ENCODE data around the gene RALGAPA1. TPM values are rescaled to one million over a fixed set of nuclear protein-coding genes. Genes with fewer than 3 reads are reported as not detected.
A peak's percentile ranks its signal among the peaks of the same experiment; 100 is the strongest.
"Not testable (repeated sequence)": the region's sequence is repeated elsewhere in the genome, so short reads cannot be mapped to it uniquely, and the experiment has no call there.

Gene RALGAPA1
- polyA plus RNA-seq (2012; rRNA removed), result 3.6 and 4.4 TPM in 2 replicates
- 3.9 and 4.1 TPM in 2 replicates for polyA plus RNA-seq (2012; cell fraction: cytosol; rRNA removed)
- 8.0 and 15.5 TPM in 2 replicates for polyA plus RNA-seq (2012; cell fraction: nucleus; rRNA removed)

DNA sequence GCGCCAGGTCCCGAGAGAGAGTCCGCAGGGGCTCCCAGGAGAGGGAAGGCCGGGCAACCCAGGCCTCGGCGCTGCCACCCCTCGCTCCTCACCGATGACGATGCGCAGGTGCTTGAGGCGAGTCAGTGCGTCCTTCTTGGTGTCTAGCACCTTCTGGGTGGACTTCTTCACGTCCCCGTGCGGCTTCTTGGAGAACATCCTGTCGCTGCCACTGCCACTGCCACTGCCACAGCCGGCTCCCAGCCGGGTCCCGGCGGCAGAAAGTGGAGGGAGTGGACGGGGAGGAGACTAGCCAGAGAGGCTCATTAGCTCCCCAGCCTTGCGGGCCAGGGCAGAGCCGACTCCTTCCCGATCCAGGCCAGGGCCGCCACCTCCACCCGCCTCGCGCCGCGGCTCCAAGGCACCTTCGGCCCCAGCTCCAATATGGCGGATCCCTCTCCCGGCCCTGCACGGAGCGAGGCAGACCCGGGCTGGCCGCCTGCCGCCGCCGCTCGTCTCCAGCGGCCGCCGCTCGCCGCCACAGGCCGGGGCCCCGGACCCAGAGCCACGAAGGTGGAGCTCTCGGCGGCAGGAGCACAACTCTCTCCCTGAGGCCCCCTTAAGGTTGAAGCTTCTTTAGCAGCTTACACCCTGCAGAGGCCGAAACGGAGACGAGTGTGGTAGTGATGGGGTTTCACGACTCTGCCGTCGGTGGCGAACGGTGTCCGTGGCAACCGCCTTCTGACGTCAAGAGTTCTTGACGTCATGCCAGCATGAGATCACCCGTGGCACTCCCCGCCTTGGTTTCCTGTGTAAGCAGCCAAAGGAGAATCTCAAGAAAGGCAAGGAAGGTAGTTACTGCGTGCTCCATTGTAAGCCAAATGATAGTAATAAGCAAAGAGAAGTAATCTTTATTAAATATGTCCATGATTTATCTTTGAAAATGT is at the start of gene RALGAPA1:
RALGAPA1 (minus strand) TSS at position 658 of the 926 bp plus-strand sequence; CDS start at position 198, 460 bp downstream.
- Histone ChIP-seq H3K27ac (ENCODE audit: low read depth in 2 of 2, low read length in 1 of 2) (peak within 1 kb of the TSS; percentile 72 to 79), H3K4me3 (ENCODE audit: low read depth in 2 of 2, low read length in 1 of 2) (peak within 1 kb of the TSS; percentile 70 to 98), H3K4me2 (peak within 1 kb of the TSS; percentile 76), H2AFZ (ENCODE audit: low read depth) (peak within 1 kb of the TSS; percentile 92), H3F3A (replicated peaks; ENCODE audit: insufficient read depth) (peaks cover 15% of the 10 kb centered on the region), H3K79me2 (ENCODE audit: insufficient read depth) (peaks cover 39% of the 10 kb centered on the region), H3K9ac (peak within 1 kb of the TSS; percentile 77)
- DNase-seq, result peak; percentile 92
- WGBS (ENCODE audit: low lambda C conversion rate), result under 1% methylated on average over 28 of the region's 66 CpGs
- H3K4me1 ChIP-seq (ENCODE audit: control insufficient read depth in 1 of 2, insufficient read depth in 2 of 2, low read depth in 1 of 2, low read length in 1 of 2); H3K9me3 ChIP-seq; H4K20me1 ChIP-seq (ENCODE audit: insufficient read depth); H3K27me3 ChIP-seq (ENCODE audit: insufficient read depth); H3K36me3 ChIP-seq (replicated peaks in 1 of 2; ENCODE audit: control insufficient read depth in 1 of 2, insufficient read depth in 2 of 2, low read length in 1 of 2); H3K9me2 ChIP-seq: not testable (repeated sequence)
- ChIA-PET CTCF (interaction anchor here (1.1 to 2.0 kb wide), 2 partner anchors 9 to 37 kb away, joined by 3 to 8 read pairs; no protein-coding TSS in a partner anchor), POLR2A (interaction anchor here (1.1 kb wide), 1 partner anchor 17 kb away, joined by 11 read pairs; the partner anchor contains the start of gene BRMS1L)
- TF ChIP-seq GABPA (IDR thresholded peaks at IDR 0.05; ENCODE audit: low read depth), result 0 out of 2 replicates have a peak, but pooled peaks have one; percentile 24
- peak; percentile 85 for TF ChIP-seq TAF1 (IDR thresholded peaks at IDR 0.05; ENCODE audit: borderline replicate concordance, low read depth, low read length)
- peak; percentile 25 for TF ChIP-seq RAD21 (IDR thresholded peaks at IDR 0.05; ENCODE audit: low read length)
- peak; percentile 77 for TF ChIP-seq MXI1 (IDR thresholded peaks at IDR 0.05; ENCODE audit: low read depth, low read length)
- TF ChIP-seq, protein P1, sequence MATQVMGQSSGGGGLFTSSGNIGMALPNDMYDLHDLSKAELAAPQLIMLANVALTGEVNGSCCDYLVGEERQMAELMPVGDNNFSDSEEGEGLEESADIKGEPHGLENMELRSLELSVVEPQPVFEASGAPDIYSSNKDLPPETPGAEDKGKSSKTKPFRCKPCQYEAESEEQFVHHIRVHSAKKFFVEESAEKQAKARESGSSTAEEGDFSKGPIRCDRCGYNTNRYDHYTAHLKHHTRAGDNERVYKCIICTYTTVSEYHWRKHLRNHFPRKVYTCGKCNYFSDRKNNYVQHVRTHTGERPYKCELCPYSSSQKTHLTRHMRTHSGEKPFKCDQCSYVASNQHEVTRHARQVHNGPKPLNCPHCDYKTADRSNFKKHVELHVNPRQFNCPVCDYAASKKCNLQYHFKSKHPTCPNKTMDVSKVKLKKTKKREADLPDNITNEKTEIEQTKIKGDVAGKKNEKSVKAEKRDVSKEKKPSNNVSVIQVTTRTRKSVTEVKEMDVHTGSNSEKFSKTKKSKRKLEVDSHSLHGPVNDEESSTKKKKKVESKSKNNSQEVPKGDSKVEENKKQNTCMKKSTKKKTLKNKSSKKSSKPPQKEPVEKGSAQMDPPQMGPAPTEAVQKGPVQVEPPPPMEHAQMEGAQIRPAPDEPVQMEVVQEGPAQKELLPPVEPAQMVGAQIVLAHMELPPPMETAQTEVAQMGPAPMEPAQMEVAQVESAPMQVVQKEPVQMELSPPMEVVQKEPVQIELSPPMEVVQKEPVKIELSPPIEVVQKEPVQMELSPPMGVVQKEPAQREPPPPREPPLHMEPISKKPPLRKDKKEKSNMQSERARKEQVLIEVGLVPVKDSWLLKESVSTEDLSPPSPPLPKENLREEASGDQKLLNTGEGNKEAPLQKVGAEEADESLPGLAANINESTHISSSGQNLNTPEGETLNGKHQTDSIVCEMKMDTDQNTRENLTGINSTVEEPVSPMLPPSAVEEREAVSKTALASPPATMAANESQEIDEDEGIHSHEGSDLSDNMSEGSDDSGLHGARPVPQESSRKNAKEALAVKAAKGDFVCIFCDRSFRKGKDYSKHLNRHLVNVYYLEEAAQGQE (IDR thresholded peaks at IDR 0.05; ENCODE audit: low read depth, low read length), result 0 out of 2 replicates have a peak, but pooled peaks have one; percentile 12
- TF ChIP-seq RCOR1 (IDR thresholded peaks at IDR 0.05; ENCODE audit: low read length), result peak; percentile 58
- peak; percentile 90 for TF ChIP-seq POLR2AphosphoS5 (IDR thresholded peaks at IDR 0.05; ENCODE audit: low read depth, low read length)
- peak; percentile 32 for TF ChIP-seq CHD2 (IDR thresholded peaks at IDR 0.05; ENCODE audit: low read length, partially characterized antibody)
- TF ChIP-seq YY1 (IDR thresholded peaks at IDR 0.05; ENCODE audit: low read depth), result peak; percentile 79
- TF ChIP-seq RFX5 (IDR thresholded peaks at IDR 0.05; ENCODE audit: low read length), result peak; percentile 27; the same call in 1 of the 2 replicates
- TF ChIP-seq, protein P2, sequence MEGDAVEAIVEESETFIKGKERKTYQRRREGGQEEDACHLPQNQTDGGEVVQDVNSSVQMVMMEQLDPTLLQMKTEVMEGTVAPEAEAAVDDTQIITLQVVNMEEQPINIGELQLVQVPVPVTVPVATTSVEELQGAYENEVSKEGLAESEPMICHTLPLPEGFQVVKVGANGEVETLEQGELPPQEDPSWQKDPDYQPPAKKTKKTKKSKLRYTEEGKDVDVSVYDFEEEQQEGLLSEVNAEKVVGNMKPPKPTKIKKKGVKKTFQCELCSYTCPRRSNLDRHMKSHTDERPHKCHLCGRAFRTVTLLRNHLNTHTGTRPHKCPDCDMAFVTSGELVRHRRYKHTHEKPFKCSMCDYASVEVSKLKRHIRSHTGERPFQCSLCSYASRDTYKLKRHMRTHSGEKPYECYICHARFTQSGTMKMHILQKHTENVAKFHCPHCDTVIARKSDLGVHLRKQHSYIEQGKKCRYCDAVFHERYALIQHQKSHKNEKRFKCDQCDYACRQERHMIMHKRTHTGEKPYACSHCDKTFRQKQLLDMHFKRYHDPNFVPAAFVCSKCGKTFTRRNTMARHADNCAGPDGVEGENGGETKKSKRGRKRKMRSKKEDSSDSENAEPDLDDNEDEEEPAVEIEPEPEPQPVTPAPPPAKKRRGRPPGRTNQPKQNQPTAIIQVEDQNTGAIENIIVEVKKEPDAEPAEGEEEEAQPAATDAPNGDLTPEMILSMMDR (IDR thresholded peaks at IDR 0.05), result peak; percentile 50
